C4-2B (cell line): ENCODE measurements around the gene SEMA6A.

Experiments
- ZFX ChIP-seq: fragments of 450-650 bp; IDR thresholded peaks from 2 replicates; pipeline ENCODE4 v1.6.1; 2017
- TF ChIP-seq, protein P1 (sequence below): fragments of 450-650 bp; conservative IDR thresholded peaks from 2 replicates; pipeline ENCODE4 v1.5.1; 2017; ENCODE audit warnings: mild to moderate bottlenecking

- TF ChIP-seq, protein P1, sequence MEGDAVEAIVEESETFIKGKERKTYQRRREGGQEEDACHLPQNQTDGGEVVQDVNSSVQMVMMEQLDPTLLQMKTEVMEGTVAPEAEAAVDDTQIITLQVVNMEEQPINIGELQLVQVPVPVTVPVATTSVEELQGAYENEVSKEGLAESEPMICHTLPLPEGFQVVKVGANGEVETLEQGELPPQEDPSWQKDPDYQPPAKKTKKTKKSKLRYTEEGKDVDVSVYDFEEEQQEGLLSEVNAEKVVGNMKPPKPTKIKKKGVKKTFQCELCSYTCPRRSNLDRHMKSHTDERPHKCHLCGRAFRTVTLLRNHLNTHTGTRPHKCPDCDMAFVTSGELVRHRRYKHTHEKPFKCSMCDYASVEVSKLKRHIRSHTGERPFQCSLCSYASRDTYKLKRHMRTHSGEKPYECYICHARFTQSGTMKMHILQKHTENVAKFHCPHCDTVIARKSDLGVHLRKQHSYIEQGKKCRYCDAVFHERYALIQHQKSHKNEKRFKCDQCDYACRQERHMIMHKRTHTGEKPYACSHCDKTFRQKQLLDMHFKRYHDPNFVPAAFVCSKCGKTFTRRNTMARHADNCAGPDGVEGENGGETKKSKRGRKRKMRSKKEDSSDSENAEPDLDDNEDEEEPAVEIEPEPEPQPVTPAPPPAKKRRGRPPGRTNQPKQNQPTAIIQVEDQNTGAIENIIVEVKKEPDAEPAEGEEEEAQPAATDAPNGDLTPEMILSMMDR = no peak
- TF ChIP-seq ZFX = no peak
Observed at GRCh38 chr5:116510517-116510916, 64.1 kb downstream of the SEMA6A start.
